IPS-NIHi7 (cell line): ENCODE measurements around the gene WDR62.
"Not testable (repeated sequence)": the region's sequence is repeated elsewhere in the genome, so short reads cannot be mapped to it uniquely, and the experiment has no call there.

Experiments
- DNase-seq: peaks from one replicate; pipeline ENCODE4 v3.0.0; 2012; ENCODE audit warnings: mixed read lengths; ENCODE audit errors: extremely low spot score

Gene WDR62

DNA sequence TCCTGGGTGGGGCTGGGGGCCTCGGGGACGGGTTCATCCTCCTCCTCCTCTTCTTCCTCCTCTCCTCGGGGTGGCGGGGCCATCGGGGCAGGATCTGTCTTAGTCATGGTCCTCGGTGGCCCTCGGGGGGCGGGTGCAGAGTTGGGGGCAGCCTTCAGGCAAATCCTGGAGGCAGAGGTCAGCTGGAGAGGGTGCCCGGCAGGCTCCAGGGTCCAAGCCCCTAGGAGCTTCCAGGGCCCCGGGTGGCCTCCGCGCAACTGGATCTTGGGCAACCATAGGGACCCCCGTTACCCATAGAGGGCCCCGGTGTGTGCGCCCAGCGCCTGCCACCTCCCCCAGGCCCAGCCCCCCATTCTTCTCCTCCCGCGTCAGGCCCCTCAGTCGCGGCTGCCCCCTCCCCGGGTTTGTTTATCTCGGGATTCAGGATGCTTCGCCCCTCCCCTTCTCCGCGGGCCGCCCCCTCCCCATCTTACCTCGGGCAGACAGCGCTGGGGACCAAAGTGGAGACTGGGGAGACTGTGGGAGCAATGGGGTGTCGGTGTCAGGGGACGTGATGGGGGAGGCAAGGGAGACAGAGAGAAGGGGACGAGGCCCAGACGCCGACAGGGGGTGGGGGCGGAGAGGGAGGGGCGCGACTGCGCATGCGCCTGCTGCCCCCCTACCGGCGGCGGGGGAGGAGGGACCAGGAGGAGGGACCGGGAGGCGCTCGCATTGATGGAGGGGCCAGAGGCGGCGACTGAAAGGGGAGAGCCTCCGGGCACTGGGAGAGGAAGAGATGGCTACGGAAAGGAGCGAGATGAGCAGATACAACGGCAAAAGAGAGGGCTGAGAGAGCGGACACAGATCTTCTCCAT is 22.2 kb upstream of the WDR62 start, which contains the start of gene CLIP3:
CLIP3 (minus strand) TSS at position 623 of the 854 bp plus-strand sequence; CDS start at position 107, 516 bp downstream.
- peak; percentile 99 for DNase-seq

DNA sequence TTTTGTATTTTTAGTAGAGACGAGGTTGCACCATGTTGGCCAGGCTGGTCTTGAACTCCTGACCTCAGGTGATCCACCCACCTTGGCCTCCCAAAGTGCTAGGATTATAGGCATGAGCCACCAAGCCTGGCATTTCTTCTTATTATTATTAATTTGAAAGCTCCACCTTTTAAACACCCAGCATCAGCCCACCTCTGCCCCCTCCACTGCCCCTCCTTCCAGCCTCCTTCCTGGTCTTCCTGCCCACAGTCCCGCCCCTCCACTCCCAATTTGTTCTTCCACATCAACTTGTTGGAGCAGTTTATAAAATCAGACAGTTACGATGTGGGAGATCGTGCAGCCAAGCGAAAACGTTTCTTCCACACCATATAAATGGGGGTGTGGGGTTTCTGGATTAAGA is 14.2 kb upstream of the WDR62 start:
- no peak for DNase-seq

DNA sequence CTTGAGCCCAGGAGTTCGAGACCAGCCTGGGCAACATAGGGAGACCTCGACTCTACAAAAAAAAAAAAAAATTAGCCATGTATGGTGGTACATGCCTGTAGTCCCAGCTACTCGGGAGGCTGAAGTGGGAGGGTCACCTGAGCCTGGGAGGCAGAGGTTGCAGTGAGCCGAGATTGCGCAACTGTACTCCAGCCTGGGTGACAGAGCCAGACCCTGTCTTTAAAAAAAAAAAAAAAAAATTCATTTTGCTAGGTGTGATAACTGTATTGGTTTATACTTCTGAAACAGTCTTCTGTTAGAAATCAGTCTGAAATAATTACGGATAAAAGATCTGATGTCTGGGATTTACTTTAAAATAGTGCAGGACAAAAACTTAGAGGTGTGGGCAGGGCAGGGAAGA is 13.6 kb upstream of the WDR62 start:
- not testable (repeated sequence) for DNase-seq

DNA sequence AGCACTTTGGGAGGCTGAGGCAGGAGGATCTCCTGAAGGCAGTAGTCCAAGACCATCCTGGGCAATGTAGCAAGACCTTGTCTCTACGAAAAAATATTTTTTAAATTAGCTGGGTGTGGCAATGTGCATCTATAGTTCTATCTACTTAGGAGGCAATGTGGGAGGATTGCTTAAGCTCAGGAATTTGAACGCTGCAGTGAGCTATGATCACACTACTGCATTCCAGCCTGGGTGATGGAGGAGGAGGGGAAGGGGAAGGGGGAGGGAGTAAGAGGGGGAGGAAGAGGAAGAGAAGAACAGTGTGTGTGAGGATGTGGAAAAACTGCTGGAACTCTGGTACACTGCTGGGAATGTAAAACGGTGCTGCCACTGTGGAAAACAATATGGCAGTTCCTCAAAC is 12.9 kb upstream of the WDR62 start:
- no peak for DNase-seq

DNA sequence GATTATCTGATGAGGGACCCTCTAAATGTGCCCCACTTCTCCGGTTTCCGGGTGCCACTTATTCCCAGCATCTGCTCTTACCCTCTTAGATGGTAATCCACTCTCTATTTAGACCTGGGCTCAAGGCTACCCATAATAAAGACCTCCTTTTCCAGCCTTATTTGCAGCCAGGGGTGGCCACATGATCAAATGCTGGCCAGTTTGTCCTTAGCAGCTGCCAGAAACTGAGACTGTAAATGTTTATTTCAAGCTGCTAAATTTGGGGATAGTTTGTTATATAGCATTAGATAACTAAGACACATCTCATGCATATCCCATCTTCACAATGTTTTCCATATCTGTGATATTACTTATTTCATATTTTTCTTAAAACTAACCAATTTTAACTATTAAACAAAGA is 10.7 kb upstream of the WDR62 start:
- no peak for DNase-seq

DNA sequence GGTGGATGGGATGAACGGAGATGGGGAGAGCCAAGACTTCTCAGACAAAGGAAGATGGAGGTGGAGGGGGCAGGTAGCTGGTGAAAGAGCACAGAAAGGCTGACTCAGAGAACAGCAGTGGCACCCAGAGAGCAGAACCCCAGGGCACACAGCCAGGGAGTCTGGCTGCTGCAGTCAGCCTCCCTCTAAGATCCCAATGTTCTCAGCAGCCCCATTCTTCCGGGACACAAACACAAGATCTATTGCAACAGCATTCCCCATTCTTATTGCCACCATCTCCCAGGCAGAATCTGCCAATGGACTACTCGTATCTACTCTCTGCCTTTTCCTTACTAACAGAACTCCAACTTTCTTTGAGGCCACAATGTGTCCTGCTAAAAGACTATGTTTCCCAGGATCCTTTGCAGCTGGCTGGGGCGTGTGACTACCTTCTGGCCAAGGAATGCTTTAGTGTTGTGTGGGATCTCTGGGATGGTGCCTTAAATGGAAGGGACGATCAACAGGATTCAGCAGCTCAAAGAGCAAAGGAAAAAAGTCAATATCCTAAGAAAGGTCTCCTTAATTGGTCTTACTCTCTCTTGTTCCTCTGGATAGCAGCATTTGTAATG is 8.2 kb upstream of the WDR62 start:
- no peak for DNase-seq

DNA sequence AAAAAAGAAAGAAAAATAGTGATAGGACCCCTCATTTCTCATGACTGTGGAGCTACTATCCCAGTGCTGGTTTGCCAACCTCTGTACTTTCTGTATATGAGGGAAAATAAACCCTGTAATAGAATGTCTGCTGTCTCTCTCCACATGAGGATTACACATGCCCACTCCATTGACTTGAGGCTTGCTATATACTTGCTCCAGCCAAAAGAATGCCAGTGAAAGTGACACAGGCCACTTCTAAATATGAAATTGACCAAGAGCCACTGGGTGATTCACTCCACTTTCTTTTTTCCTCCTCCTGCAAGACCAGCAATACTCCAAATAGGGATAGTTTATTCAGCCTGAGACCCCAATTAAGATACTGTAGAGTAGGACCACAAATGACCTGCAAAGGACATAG is 6.9 kb upstream of the WDR62 start:
- DNase-seq, result no peak

DNA sequence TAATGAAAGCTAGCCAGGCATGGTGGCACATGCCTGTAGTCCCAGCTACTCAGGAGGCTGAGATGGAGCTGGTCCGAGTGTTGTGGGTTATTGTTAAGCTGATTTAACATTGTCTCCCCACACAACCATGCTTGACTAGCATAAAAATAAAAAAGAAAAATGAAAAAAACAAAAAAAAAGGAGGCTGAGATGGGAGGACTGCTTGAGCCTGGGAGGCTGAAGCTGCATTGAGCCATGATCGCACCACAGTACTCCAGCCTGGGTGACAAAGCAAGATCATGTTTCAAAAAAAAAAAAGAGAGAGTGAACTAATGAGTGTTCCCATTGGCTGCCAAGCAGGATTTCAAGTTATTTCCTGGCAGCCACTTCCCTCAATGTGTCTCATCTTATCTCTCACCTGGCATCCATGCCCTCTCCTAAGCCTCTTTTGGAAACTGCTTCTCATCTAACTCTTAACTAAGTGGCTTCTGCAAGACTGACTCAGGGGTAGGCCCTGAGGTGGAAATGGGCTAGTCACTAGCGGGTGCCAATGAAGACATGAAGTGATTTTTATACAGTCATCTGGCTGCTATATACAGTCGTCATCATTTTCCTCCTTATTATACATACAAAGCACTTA is 5.5 kb upstream of the WDR62 start:
- DNase-seq, result no peak

DNA sequence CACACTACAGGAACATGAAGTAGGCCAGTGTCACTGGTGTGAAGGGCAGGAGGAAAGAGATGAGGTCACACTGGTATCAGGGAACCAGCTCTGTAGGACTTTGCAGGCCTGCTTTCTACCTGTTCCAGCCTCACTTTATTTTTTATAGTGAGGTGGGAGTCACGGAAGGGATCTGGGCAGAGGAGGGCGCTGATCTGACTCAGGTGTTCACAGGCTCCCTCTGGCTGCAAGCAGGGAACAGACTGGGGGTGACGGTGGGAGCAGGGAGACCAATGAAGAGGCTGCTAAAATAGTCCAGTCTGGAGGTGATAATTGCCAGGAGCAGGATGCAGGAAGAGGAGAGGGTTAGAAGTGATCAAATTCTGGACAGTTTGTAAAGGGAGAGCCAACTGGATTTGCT is 3.5 kb upstream of the WDR62 start:
- peak; percentile 84 for DNase-seq

DNA sequence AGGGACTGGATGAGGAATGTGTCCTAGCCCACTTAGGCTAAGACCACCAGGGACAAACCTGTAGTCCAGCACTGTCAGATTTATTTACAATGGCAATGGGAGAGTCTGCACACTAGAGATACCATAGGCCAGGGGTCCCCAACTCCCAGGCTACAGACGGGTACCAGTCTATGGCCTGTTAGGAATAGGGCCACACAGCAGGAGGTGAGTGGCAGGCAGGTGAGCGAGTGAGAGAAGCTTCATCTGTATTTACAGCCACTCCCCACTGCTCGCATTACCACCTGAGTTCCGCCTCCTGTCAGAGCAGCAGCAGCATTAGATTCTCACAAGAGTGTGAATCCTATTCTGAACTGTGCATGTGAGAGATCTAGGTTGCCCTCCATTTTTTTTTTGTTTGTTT is 3.1 kb upstream of the WDR62 start:
- no peak for DNase-seq

DNA sequence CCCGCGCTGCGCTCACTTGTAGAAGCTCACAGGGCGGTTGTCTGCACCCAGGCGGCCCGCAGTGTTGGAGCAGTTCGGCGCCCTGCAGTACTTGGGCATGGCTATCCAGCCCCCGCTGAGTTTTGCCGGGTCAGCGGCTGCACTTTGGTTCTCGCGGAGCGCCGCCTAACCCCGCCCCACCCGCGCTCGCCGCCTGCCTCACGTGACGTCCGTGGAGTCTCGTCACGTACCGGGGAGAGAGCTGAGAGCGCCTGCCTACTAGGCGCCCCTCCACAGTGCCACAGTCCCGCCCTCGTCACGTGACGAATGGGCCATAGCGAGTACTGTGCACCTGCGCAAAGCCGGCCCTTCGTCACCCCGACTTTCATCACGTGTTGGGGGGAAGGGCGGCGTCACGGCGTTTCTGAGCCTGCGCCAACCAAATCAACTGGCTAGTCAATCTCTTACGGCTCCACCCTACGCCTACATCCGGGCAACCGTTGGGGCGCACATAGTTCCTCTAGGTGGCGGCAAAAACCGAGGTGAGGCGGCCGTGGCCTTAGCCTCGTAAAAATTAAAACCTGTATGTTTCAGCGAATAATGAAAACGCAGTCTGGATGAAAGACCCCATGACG is 471 bp upstream of the WDR62 start, which contains the start of gene THAP8:
THAP8 (minus strand) TSS at position 167 of the 614 bp plus-strand sequence; CDS start at position 99, 68 bp downstream.
- peak; percentile 98 for DNase-seq

DNA sequence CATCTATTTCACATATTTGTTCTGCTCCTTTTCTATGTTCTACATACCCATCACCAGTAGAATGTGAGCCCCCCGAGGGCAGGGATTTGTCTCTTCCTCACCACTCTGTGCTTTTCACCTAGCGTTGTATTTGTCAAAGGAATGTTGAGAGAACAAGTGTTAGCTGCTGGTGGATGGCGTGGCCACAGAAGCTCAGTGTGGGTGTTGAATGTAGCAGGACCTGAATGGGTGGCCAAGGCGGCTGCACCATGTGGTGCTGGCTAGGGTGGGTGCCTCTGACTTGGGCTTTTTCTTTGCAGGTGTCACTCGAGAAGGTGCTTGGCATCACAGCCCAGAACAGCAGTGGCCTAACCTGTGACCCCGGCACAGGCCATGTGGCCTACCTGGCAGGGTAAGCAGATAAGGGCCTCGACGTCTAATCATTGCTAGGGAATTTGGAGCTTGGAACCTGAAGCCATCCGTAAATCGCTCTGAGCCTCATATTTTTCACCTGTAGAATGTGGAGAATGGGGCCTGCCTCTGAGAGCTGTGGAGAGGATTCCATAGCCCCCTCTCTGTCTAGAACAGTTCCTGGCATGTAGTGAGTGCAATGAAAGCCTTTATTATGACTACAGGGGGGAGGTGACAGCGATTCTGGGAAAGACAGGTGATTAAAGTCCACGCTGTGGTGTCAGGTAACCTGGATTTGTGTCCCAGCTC is 3.9 kb downstream of the WDR62 start:
- DNase-seq, result no peak

DNA sequence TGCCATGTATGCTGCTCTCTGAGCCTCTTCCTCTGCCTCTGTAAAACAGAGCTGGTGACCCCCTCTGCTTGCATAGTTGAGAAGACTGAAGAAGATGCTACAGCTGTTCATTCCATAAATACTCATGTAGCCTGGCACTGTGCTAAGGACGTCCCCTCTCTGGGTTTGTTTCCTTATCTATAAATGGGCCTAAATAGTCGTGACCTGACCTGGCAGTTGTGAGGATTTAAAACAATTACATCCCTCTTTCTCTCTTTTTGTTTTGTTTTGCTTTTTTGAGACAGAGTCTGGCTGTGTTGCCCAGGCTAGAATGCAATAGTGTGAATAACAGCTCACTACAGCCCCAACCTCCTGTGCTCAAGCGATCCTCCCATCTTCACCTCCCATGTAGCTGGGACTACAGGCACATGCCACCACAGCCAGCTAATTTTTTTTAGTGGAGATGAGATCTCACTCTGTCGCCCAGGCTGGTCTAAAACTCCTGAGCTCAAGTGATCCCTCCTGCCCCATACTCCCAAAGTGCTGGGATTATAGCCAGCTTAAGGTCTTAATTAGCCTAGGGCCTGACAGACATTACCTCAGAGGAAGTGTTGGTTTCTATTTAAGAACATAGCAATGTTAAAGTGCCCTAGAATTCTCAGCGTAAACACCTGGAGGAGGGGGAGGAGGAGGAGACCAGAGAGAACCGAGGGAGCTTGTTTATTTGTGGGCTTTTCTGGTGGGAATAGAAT is 4.6 kb downstream of the WDR62 start:
- DNase-seq, result no peak

DNA sequence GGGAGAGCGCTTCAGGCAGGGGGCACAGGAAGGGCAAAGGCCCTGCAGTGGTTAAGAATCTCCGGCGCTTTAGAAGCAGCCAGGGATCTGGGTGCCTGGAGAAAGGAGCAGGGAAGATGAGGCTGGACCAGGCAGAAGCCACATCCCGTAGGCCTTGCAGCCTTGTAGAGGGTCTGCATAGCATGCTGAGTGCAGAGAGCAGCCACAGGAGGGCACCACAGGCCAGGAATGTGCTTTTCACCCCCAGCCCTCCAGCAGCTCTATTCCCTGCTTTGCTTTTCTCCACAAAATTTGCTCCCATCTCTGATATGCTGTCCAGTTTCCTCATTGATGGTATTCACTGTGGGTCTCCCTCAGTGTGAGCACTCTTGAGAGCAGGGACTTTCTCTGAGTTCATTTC is 5.7 kb downstream of the WDR62 start:
- peak; percentile 77 for DNase-seq

DNA sequence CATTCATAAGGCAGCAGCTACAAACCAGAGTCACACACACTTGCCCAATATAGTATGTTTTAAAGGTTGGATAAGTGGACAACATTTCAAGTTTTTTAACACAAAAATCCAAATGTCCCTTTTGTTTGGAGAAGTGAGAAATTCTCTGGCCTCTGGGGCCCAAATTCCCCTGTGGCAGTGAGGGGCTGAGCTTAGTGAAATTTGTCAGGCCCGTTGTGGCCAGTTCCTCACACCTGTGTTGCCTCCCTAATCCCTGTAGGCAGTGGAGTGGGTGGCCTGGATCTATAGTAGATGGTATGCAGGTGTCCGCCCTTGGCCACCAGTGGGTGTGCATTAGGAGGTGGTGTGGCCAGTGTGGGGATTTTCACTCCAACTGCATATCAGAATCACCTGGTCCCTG is 6.7 kb downstream of the WDR62 start:
- DNase-seq, result no peak

DNA sequence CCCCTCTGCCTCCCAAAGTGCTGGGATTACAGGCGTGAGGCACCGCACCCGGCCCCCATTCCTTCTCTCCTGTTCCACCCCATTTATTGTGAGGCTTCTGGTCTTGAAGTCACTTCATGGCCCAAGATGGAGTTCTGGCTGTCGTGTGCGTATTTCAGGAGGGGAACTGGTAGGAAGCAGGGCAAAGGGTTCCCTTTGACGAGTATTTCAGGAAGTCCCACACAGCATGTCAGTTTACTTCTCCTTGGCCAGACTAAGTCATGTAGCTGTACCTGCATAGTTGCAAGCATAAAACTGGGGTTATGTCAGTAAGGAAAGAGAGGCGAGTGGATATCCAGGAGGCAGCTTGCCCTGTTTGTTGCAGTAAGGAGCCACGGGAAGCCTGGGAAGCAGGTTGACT is 10.1 kb downstream of the WDR62 start:
- DNase-seq, result no peak

DNA sequence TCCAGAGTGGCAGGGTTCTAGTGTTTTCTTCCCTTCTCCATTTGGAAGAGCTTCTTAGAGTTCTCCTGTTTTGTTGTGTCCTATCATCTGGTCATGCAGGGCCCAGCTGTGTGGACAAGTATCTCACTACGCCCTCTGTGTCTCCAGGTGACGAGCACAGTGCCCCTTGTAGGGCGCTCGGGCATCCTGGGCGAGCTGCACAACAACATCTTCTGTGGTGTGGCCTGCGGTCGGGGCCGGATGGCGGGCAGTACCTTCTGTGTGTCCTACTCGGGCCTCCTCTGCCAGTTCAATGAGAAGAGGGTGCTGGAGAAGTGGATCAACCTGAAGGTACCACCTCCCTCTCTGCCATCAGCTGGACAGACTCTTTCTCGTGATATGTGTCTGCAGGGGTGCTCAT is 13.0 kb downstream of the WDR62 start:
- no peak for DNase-seq

DNA sequence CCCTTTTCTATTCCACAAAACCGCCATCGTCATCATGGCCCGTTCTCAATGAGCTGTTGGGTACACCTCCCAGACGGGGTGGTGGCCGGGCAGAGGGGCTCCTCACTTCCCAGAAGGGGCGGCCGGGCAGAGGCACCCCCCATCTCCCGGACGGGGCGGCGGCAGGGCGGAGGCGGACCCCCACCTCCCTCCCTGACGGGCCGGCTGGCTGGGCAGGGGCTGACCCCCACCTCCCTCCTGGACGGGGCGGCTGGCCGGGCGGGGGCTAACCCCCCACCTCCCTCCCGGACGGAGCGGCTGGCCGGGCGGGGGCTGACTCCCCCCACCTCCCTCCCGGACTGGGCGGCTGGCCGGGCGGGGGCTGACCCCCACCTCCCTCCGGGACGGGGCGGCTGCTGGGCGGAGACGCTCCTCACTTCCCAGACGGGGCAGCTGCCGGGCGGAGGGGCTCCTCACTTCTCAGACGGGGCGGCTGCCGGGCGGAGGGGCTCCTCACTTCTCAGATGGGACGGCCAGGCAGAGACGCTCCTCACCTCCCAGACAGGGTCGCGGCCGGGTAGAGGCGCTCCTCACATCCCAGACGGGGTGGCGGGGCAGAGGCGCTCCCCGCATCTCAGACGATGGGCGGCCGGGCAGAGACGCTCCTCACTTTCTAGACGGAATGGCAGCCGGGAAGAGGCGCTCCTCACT is 14.3 kb downstream of the WDR62 start:
- DNase-seq, result not testable (repeated sequence)

DNA sequence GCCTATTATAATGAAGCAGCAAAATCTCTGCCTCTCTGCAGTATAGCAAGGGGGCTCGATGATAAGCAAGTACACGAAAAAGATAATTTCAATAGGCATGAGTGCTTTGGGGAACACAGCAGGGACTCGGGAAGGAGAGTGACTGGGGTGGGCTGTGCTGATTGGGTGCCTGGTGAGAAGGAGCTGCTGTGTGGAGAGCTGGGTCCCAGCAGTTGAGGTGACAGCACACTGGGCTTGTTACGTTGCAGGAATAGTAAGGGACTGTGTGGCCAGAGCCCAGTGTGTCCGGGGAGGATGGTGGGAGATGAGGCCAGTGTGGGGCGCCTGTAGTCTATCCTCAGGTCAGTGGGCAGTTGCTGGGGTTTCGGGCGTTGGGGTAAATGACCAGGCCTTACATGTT is 17.4 kb downstream of the WDR62 start:
- no peak for DNase-seq

DNA sequence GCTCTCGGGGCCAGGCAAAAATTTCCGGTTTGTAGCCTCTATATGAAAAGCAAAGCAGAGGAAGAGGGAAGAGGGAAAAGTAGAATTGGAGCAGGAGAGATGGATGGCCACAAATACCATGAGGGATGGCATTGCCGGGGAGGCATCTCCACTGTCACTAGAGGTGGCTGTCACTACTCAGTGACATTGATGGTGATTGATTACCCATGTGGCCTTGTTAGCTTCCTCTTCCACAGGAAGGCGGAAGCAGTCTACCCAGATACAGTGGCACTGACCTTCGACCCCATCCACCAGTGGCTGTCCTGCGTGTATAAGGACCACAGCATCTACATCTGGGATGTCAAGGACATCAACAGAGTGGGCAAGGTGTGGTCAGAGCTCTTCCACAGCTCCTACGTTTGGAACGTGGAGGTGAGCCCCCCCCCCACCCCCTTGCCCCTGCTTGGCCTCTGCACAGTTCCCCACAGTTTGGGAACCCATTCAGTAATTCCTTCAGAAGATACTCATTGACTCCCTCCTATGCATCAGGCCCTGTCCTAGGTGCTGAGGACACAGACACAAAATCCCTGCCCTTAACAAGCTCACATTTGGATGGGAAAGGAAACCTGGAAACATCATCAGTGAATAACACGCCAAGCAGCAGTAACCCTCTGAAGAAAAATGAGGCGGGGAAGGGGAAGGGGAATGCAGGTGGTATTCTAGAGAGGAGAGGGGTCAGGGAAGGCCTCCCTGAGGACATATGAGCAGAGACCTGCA is 18.6 kb downstream of the WDR62 start:
- DNase-seq, result no peak
